GM19099 (cell line): ENCODE measurements around the gene SRBD1.

Experiments
- POLR2A ChIP-seq: IDR thresholded peaks from 3 replicates; pipeline ENCODE4 v1.6.1; 2011; ENCODE audit warnings: low read depth; ENCODE audit not compliant: insufficient read length; ENCODE audit errors: extremely low read depth

SRBD1 gene

GRCh38 chr2:45415534-45416123, 195.4 kb downstream of the SRBD1 start:
- TF ChIP-seq POLR2A = no peak

- TF ChIP-seq POLR2A = no peak
These were observed 198.2 kb downstream of the SRBD1 start for GRCh38 chr2:45412754-45413379.

GRCh38 chr2:45409677-45410076, 201.4 kb downstream of the SRBD1 start:
- TF ChIP-seq POLR2A = no peak

- no peak for TF ChIP-seq POLR2A
These were observed 204.4 kb downstream of the SRBD1 start for GRCh38 chr2:45406621-45407020.

GRCh38 chr2:45404807-45405297, 206.2 kb downstream of the SRBD1 start:
- no peak for TF ChIP-seq POLR2A

GRCh38 chr2:45403036-45403435, 208.0 kb downstream of the SRBD1 start:
- TF ChIP-seq POLR2A = no peak

GRCh38 chr2:45401431-45401922, 209.6 kb downstream of the SRBD1 start:
- no peak for TF ChIP-seq POLR2A

- no peak for TF ChIP-seq POLR2A
These were observed 211.9 kb downstream of the SRBD1 start for GRCh38 chr2:45399040-45399784.

GRCh38 chr2:45397292-45397691, 213.8 kb downstream of the SRBD1 start:
- no peak for TF ChIP-seq POLR2A

GRCh38 chr2:45396671-45397070, 214.4 kb downstream of the SRBD1 start:
- no peak for TF ChIP-seq POLR2A

GRCh38 chr2:45394842-45395241, 216.2 kb downstream of the SRBD1 start:
- no peak for TF ChIP-seq POLR2A

- no peak for TF ChIP-seq POLR2A
These were observed 216.9 kb downstream of the SRBD1 start for GRCh38 chr2:45394216-45394615.

- TF ChIP-seq POLR2A = no peak
These were observed 219.2 kb downstream of the SRBD1 start for GRCh38 chr2:45391866-45392265.

- TF ChIP-seq POLR2A = no peak
These were observed 220.2 kb downstream of the SRBD1 start for GRCh38 chr2:45390861-45391260.

- TF ChIP-seq POLR2A = no peak
These were observed 220.6 kb downstream of the SRBD1 start for GRCh38 chr2:45390441-45390840.
